Vagina (tissue), 2 donors: Measurements from ENCODE around the gene FES. TPM values are rescaled to one million over a fixed set of nuclear protein-coding genes. Genes with fewer than 3 reads are reported as not detected.

Experiments
- DNase-seq, 2 donors: peaks; one replicate each; pipeline ENCODE4 v3.0.0-alpha.2; 2017; ENCODE audit errors: extremely low spot score in 2 of 2
- H3K27ac ChIP-seq: fragments of 200-600 bp; sonication (generic); one replicate; pipeline ENCODE4 v1.5.1; 2019
- H3K27me3 ChIP-seq: fragments of 200-600 bp; sonication (generic); one replicate; pipeline ENCODE4 v1.5.1; 2019
- H3K36me3 ChIP-seq, 2 donors: fragments of 200-600 bp; sonication (generic); one replicate each; pipeline ENCODE4 v1.5.1; 2017 to 2019
- H3K4me1 ChIP-seq: fragments of 200-600 bp; sonication (generic); one replicate; pipeline ENCODE4 v1.5.1; 2019
- H3K4me3 ChIP-seq, 2 donors: fragments of 200-600 bp; sonication (generic); 1 replicate in 1 of 2; 2 replicates in 1 of 2; pipeline ENCODE4 v1.5.1; 2016 to 2019
- H3K9me3 ChIP-seq: fragments of 200-600 bp; sonication (generic); one replicate; pipeline ENCODE4 v1.5.1; 2019
- CTCF ChIP-seq, 3 experiments: fragments of 450-650 bp in 2 of 3; fragments of 200-600 bp in 1 of 3; sonication (generic) in 1 of 3; IDR thresholded peaks; one replicate each; pipeline ENCODE4 v1.5.1; 2017 to 2019; ENCODE audit warnings: antibody characterized with exemption in 3 of 3, mild to moderate bottlenecking in 2 of 3, moderate library complexity in 2 of 3
- POLR2A ChIP-seq, 2 donors: fragments of 450-650 bp; IDR thresholded peaks; one replicate each; pipeline ENCODE4 v1.6.1; 2017; ENCODE audit warnings: antibody characterized with exemption in 2 of 2, mild to moderate bottlenecking in 2 of 2, moderate library complexity in 2 of 2
- POLR2AphosphoS5 ChIP-seq, 2 donors: sonication (generic); formaldehyde crosslinking; IDR thresholded peaks; one replicate each; pipeline ENCODE4 v1.9.0; 2017; ENCODE audit warnings: antibody characterized with exemption in 2 of 2, mild to moderate bottlenecking in 2 of 2, low read depth in 1 of 2; ENCODE audit not compliant: insufficient read depth in 1 of 2
- intact Hi-C: fragments of 100-400 bp; cut with DNase I; formaldehyde crosslinking; loops from one replicate; pipeline ENCODE4 v1.15.1; 2023
- total RNA-seq: library from RNA; depleted of rRNA; stranded (reverse); fragments of >200 nt; gene quantifications from one replicate; pipeline ENCODE4 v1.2.3, GENCODE V29; 2016

FES gene
- total RNA-seq, 1 donor from 2014 or later, result 47.4 TPM

DNA sequence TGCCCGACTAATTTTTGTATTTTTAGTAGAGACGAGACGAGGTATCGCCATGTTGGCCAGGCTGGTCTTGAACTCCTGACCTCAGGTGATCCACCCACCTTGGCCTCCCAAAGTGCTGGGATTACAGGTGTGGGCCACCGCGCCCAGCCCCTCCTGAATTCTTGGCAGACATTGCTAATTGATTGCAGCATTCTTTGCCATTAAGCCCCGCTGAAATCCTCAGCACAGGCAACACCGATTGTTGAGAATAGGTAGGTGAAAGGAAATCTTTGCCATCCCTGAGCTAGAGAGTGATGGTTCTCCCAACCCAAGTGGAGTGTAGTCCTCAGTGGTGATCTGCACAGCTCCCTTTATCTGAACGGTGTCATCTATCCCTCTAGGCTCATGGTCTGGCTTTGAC is 20.4 kb downstream of the FES start:
- Histone ChIP-seq H3K4me1 (peaks cover 18% of the 10 kb centered on the region), H3K9me3 (no peaks in the 10 kb centered on the region), H3K27me3 (no peaks in the 10 kb centered on the region), H3K4me3 (no peak overlapping the region), H3K27ac (no peak overlapping the region), H3K36me3 (peaks cover 0 to 47% of the 10 kb centered on the region in 2 donors)
- intact Hi-C loops, result no loop called here
- DNase-seq, result no peak
- TF ChIP-seq POLR2AphosphoS5 (IDR thresholded peaks at IDR 0.05; ENCODE audit: insufficient read depth in 1 of 2, low read depth in 1 of 2) (no peak), CTCF (IDR thresholded peaks at IDR 0.05) (no peak), POLR2A (IDR thresholded peaks at IDR 0.05) (no peak)

DNA sequence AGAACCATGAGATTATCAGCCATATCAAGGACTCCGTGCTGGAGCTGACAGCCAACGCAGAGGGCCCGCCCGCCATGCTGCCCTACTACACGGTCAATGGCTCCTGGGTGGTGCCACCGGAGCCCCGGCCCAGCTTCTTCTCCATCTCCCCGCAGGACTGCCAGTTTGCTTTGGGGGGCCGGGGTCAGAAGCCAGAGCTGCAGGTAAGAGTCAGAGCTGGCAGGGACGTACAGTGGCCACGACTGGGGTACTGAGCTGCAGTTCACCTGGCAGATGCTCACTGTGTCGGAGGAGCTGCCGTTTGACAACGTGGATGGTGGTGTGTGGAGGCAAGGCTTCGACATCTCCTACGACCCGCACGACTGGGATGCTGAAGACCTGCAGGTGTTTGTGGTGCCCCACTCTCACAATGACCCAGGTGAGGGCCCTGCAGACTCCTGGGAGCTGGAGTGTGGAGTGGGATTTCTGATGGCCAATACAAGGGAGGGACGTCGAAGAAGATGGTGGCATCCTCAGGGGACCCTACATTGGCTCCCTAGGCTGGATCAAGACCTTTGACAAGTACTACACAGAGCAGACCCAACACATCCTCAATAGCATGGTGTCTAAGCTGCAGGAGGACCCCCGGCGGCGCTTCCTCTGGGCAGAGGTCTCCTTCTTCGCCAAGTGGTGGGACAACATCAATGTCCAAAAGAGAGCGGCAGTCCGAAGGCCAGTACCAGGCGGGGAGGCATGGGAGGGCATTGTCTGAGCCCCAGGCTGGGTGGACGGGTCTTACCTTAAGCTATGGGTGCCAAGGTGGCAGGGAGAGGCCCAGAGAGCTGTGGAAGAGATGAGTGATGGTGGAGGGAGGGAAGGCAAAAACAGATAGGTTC is 21.2 kb downstream of the FES start:
- Histone ChIP-seq H3K36me3 (peaks cover 0 to 55% of the 10 kb centered on the region in 2 donors), H3K27me3 (no peaks in the 10 kb centered on the region), H3K4me1 (peaks cover 18% of the 10 kb centered on the region), H3K9me3 (no peaks in the 10 kb centered on the region), H3K4me3 (no peak overlapping the region), H3K27ac (no peak overlapping the region)
- no peak for TF ChIP-seq POLR2A (IDR thresholded peaks at IDR 0.05)
- TF ChIP-seq POLR2AphosphoS5 (IDR thresholded peaks at IDR 0.05; ENCODE audit: insufficient read depth in 1 of 2, low read depth in 1 of 2), result no peak
- no peak for TF ChIP-seq CTCF (IDR thresholded peaks at IDR 0.05)
- DNase-seq, result no peak
- intact Hi-C loops, result no loop called here

GRCh38 chr15:90906181-90906849 is 22.0 kb downstream of the FES start:
- Histone ChIP-seq H3K9me3 (no peaks in the 10 kb centered on the region), H3K27ac (no peak overlapping the region), H3K4me1 (peaks cover 18% of the 10 kb centered on the region), H3K36me3 (peaks cover 0 to 62% of the 10 kb centered on the region in 2 donors), H3K27me3 (no peaks in the 10 kb centered on the region), H3K4me3 (no peak overlapping the region)
- DNase-seq, result no peak
- intact Hi-C loops, result no loop called here
- no peak for TF ChIP-seq POLR2A (IDR thresholded peaks at IDR 0.05)
- no peak for TF ChIP-seq POLR2AphosphoS5 (IDR thresholded peaks at IDR 0.05; ENCODE audit: insufficient read depth in 1 of 2, low read depth in 1 of 2)
- TF ChIP-seq CTCF (IDR thresholded peaks at IDR 0.05), result no peak

DNA sequence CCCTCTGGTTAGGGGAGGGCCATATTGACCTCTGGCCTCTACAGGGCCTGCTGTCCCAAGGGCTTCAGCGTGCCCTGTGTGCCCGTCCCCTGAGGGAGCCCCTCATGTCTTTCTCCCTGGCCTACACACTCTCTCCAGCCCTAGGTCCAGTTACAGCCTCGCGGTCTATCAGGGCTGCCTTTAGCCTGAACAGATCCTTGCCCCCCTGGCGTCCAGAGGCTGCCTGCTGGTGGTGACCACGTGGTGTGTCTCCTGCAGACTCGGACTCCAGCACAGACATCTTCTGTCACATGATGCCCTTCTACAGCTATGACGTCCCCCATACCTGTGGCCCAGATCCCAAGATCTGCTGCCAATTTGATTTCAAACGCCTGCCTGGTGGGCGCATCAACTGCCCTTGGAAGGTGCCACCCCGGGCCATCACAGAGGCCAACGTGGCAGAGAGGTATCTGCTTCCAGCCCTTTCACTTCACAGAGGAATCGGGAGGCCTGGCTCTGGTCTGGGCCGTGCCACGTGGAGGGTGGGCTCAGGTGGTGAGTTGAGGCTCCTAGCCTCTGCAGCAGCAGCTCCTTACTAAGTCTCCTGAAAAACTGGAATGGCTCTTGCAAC is 22.9 kb downstream of the FES start:
- Histone ChIP-seq H3K27ac (no peak overlapping the region), H3K4me3 (no peak overlapping the region), H3K4me1 (peaks cover 11% of the 10 kb centered on the region), H3K27me3 (no peaks in the 10 kb centered on the region), H3K9me3 (no peaks in the 10 kb centered on the region), H3K36me3 (peaks cover 0 to 71% of the 10 kb centered on the region in 2 donors)
- TF ChIP-seq CTCF (IDR thresholded peaks at IDR 0.05) (no peak), POLR2A (IDR thresholded peaks at IDR 0.05) (no peak), POLR2AphosphoS5 (IDR thresholded peaks at IDR 0.05; ENCODE audit: insufficient read depth in 1 of 2, low read depth in 1 of 2) (no peak)
- no peak for DNase-seq
- intact Hi-C loops, result no loop called here
